Measurements from ENCODE around the gene TSHZ3. TPM values are rescaled to one million over a fixed set of nuclear protein-coding genes. Genes with fewer than 3 reads are reported as not detected.

Gene TSHZ3
- total RNA-seq, 4 donors from 2014 or later = 4.9 to 8.1 (median 7.5) TPM

DNA sequence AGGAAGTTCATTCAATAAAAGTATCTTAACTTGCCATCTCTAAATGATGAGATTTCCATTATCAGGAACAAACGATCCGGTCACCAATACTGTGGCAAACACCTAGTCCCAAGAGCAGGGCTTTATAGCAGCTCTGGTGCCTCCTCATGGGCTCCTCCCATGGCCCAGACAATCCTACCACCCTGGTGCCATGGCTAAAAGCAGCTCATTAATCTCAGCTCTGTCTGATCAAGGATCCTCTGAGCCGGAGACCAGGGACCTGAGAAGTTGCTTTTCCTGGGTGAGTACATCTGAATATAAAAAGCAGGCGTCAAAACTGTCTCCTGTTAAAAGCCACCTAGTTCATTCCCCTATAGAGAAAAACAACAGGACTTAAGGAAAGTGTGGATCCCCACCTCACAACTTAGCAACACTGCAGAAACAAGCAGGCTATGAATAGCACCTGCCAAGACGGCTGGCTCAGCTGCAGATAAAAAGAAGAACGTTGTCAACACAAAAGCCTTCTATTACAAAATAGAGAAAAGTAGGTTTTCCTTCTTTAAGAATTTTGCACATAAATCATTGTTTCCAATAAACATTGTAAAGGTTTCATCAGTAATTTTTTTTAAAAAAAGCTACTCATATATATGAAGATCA is 30.3 kb downstream of the TSHZ3 start:
- TF ChIP-seq, protein P1, sequence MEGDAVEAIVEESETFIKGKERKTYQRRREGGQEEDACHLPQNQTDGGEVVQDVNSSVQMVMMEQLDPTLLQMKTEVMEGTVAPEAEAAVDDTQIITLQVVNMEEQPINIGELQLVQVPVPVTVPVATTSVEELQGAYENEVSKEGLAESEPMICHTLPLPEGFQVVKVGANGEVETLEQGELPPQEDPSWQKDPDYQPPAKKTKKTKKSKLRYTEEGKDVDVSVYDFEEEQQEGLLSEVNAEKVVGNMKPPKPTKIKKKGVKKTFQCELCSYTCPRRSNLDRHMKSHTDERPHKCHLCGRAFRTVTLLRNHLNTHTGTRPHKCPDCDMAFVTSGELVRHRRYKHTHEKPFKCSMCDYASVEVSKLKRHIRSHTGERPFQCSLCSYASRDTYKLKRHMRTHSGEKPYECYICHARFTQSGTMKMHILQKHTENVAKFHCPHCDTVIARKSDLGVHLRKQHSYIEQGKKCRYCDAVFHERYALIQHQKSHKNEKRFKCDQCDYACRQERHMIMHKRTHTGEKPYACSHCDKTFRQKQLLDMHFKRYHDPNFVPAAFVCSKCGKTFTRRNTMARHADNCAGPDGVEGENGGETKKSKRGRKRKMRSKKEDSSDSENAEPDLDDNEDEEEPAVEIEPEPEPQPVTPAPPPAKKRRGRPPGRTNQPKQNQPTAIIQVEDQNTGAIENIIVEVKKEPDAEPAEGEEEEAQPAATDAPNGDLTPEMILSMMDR (IDR thresholded peaks at IDR 0.05; ENCODE audit: low read depth) = no peak

DNA sequence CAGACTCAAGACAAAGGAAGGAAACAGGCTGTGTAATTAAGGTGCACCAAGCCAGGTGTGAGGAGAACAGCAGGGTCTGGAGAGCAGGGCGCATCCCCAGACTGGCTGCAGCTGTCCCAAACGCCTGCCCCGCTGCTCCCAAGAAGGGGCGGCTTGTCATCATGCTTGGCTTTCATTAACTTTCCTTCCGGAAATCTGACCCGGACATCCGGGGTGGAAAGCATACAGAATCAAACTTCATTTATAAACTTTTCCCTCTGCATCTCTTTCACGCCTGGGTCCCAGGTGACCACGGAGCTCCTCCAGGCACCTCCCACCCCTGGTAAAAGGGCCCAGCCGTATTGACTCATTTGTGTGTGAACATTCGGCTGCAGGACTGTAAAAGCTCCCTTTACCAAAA is 31.7 kb downstream of the TSHZ3 start:
- TF ChIP-seq, protein P1 (IDR thresholded peaks at IDR 0.05; ENCODE audit: low read depth) = no peak

DNA sequence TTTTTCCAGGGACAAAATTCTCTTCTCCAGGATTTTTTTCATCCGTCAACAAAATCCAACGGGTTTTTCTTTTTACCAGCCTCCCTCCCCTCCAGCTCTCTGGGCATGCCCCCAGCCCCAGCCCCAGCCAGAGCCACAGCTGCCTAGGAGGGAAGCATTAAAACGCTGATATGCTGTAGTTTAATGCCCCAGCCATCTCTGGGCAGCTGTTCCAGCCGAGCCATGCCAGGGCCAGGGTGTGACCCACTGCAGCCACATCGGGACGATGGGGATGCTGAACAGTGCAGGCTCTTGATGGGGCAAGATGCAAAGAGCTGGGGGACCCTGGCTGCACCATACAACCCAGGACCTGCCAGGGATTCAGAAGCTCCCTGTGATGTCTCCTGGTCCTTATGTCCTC is 32.1 kb downstream of the TSHZ3 start:
- TF ChIP-seq, protein P1 (IDR thresholded peaks at IDR 0.05; ENCODE audit: low read depth) = no peak

DNA sequence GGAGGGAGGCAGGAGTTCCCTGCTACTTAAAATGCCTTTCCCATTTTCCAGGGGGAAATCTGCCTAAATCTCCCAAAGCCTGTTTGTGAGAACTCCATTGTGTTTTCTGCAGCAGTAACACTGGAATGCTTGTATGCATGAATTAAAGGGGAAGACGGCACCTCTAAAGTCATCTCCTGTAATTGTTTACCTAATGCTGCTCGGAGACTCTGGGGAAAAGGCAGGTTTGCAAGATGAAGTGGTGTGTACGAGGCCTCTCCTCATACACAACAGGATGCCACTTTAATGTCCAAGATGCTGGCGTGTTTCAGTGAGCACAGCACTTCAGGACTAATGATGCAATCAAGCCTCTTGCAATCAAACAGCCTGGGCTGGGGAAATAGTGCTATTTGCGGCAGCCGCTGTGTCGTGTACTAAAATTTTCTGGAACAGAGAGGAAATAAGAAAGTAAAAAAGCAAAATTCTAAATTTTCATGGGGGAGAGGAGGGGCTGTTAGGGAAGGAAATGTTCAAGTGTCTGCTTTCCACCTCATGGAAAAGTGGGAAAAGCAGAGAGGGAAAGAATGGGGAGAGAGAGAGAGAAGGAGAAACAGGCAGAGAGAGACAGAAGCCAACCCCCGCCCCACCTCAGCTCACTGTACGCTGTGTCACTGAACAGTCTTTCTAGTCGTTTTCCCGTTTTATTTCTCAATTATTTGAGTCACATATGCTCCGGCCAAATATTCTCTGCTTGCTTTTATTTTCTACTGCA is 32.9 kb downstream of the TSHZ3 start:
- TF ChIP-seq, protein P1 (IDR thresholded peaks at IDR 0.05; ENCODE audit: low read depth) = no peak

DNA sequence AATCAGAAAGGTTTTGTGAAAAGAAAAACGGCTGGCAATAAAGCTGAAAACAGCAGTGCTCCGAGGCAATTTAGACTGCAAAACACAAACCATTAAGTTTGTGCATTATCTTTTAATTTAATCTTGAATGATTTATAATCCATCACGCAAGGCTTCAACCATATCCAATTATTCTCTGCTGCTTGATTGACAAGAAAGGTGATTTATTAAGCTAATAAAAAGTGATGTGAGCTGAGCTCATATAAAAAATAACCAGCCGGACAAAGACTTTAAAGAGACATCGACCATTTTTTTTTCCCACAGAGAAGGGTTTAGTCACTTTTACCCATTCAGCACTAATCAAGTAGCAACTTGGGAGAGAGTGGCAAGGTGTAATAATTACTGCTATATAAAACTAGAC is 33.6 kb downstream of the TSHZ3 start:
- TF ChIP-seq, protein P1 (IDR thresholded peaks at IDR 0.05; ENCODE audit: low read depth) = no peak

DNA sequence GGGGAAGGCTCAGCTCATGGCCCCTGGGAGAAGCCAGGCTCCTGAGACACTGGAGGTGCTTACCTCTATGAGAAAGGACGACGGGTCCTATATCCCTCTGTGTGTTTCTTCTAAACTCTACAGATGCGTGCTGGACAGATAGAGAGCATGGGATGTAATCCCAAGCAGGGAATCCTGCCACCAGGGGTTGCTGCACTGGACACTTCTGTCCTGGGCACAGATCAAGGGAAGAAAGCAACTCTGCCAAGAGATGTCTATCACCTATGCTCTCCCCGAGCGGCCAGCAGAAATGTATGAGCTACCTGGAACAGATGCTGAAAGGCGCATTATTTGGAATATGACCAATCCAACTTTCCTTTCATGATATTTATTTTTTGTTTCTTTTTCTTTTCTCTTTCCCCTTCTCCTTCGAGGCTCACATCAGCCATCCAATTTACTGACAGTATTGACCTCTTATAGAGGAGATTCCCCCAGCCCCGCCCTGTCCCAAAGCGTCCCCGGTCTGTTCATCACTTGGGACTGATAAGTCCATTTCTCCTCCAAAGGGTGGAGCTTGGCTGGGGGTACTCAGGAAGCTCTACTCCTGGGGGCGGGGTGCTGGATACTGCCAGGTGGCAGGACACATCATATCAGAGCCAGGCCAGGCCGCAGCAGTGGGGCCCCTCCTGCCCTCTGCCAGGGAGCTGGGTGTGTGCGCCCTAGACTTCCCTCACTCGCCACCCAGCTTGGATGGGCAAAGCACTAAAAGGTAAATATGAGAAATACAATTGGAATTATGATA is 34.2 kb downstream of the TSHZ3 start:
- TF ChIP-seq, protein P1 (IDR thresholded peaks at IDR 0.05; ENCODE audit: low read depth) = no peak

DNA sequence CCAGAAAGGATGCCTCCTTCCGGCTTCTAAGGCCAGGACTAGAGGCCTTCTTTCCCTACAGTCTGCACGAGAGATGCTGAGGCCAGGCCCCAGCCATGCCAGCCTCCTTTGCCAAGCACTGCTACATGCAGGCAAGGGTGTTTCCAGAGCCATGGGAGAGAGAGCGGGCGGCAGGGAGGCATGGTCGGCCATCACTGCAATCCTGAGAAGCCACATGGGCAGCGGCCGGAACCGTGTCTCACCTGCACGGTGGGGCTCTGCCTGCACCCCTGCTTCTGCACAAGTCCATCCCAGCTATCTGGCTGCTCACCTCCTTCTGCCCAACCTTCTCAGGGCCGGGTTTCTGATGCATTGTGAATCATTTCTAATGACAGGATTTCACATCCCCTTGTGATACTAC is 35.1 kb downstream of the TSHZ3 start:
- TF ChIP-seq, protein P1 (IDR thresholded peaks at IDR 0.05; ENCODE audit: low read depth) = no peak
